GDM1 (cell line): Measurements from ENCODE around the gene SPINDOC.
"Not testable (repeated sequence)": the region's sequence is repeated elsewhere in the genome, so short reads cannot be mapped to it uniquely, and the experiment has no call there.

Source experiments
- DNase-seq: peaks from one replicate; lab custom pipeline; 2025; lab: John Stamatoyannopoulos, UW

Gene SPINDOC

DNA sequence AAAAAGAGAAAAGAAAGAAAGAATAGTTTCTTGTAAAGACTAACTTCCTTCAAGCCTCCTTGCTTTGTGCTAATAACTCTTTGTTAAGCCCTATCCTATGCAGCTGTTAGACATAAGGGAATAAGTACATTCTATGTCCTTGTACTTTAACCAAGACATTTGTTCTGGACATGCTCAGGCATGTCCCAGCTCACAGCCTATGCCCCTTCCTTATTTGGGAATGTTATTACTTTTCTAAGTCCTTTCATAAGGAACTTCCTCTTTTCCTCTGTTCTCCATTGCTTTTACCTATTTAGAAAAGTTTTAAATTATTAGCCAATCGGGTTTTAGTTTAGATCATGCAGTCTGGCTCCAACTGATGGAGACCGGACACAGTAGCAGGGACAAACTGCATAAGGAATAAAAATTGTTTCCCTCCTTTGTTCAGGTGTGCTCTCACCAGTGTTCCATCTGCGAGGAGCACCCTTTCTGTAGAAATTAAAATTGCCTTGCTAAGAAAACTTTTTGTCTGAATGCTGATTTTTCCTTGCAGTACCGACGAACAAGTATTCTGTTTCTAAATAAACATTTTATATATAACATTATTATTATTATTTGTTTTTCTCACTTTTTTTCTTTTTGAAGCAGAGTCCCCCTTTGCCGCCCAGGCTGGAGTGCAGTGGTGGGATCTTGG, 21.6 kb upstream of the SPINDOC start:
- DNase-seq: no peak

DNA sequence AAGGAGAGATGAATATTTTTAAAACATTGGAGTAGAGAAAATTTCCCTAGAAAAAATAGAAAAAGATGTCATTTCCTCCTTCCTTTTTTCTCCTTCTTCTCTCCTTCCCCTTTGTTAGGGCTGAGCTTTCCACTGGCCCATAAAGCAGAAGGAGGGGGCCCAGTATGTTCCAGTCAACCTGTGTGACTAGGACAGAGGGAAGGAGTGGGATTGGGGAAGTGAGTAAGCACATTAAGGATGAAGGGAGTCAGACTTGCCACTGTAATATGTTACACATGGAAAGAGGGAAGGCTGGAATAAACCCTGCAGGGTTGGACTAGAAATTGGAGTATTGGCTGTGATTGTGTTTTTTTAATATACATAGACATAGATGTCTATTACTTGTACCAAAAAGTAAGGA, 20.1 kb upstream of the SPINDOC start:
- DNase-seq: no peak

DNA sequence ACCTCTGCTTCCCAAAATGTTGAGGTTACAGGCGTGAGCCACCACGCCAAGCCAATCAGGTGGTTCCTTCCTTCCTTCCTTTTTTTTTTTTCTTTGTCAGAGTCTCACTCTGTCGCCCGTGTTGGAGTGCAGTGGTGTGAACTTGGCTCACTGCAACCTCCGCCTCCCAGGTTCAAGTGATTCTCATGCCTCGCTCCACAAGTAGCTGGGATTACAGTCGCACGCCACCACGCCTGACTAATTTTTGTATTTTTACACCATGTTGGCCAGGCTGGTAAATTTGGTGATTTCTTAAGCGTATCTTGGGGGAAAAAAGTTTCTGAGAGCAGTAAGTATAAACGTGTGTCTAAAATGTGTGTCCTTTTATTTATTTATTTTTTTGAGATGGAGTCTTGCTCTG, 18.2 kb upstream of the SPINDOC start:
- DNase-seq: no peak

DNA sequence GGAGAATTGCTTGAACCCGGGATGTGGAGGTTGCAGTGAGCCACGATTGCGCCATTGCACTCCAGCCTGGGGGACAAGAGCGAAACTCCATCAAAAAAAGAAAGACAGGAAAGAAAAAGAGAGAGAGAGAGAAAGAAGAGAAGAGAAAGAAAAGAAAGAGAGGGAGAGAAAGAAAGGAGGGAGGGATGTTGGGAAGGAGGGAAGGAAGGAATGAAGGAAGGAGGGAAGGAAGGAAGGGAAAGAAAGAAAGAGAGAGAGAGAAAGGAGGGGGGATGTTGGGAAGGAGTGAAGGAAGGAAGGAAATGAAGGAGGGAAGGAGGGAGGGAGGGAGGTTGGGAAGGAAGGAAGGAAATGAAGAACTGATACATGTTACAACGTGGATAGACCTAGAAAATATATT, 12.3 kb upstream of the SPINDOC start:
- DNase-seq: no peak

DNA sequence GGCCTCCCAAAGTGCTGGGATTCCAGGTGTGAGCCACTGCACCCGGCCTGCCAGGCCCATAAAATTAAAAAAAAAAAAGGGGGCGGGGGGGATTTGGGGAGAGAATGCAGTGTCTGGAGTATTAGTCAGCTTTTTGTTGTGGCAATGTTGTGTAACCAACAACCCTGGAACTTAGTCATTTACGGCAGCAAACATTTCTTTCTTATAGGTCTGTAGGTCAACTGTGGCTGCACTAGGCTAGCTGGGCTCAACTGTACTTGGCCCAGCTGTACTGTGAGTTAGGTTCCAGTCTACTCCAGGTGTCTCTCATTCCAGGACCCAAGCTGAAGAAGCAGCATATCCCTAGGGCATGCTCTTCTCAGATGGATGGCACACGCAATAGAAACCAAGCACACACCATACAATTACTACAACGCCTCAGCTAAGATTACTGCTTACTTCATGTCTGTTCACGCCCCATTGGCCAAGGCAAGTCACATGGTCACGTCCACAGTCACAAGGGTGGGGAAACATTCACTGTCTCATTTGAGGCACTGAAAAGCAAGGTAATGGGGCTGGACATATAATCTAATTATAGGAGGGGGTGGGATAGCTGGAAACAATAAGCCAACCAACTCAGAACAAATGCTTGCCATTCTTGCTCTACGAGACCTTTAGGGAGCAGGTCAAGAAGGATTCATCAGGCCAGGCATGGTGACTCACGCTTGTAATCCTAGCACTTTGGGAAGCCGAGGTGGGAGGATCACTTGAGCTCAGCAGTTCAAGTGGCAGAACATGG, 10.4 kb upstream of the SPINDOC start:
- no peak for DNase-seq

DNA sequence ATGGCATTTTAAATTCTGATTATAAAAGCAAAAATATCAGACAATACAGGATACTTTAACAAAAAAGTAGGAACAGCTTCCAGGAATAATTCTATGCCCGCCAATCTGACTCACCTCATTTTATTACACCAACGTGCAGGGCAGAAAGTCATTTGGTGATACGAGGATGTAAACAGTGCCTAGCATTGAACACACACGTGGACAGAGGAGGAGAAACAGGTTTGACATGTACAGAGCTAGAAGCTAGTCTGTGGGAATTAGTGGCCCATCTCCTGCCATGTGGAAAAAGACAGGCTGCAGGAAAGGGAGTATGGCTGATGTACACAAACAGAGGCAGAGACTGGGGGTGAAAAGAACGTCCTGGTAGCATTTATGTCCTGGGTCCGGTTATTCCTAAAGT, 9.0 kb upstream of the SPINDOC start:
- DNase-seq: no peak

DNA sequence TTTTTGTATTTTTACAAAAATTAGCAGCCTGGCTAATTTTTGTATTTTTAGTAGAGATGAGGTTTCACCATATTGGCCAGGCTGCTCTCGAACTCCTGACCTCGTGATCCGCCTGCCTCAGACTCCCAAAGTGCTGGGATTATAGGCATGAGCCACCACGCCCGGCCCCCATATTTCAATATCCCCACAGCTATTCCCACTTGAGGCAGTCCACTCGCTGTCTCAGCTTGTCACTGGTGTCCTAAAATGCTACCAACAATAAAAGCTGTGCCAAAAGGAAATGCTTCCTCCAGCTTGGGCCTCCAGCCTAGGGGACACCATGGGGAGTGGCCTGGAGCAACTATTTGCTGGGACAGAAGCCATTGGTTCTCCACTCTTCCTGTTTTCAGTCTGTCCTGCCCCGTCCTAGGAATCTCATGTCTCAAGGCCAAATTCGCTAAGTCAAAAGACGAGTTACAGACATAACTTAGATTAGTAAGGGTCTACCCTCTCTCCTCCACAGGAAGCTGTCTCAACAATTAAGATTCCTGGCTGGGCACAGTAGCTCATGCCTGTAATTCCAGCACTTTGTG, 7.3 kb upstream of the SPINDOC start:
- no peak for DNase-seq

DNA sequence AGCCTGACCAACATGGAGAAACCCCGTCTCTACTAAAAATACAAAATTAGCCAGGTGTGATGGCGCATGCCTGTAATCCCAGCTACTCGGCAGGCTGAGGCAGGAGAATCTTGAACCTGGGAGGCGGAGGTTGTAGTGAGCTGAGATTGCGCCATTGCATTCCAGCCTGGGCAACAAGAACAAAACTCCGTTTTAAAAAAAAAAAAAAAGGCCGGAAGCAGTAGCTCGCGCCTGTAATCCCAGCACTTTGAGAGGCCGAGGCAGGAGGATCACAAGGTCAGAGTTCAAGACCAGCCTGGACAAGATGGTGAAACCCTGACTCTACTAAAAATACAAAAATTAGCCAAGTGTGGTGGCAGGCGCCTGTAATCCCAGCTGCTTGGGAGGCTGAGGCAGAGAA, 2.9 kb upstream of the SPINDOC start:
- not testable (repeated sequence) for DNase-seq

DNA sequence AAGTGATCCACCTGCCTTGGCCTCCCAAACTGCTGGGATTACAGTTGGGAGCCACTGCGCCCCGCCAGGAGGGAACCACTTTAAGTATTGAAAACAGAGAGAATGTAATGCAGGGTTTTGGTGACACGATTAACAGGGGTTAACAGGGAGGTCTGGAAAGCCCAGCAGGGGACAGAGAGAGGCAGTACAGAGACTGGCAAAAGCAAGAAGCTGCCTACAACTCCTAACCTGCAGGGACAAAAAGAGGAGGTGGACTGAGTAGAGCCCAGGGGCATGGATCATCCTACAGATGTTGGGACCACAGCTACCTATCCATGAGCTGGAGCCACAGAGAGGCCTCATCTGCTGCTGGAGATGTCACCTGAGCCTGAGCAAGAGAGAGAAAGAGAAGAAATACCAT, 1.7 kb upstream of the SPINDOC start:
- DNase-seq: no peak

DNA sequence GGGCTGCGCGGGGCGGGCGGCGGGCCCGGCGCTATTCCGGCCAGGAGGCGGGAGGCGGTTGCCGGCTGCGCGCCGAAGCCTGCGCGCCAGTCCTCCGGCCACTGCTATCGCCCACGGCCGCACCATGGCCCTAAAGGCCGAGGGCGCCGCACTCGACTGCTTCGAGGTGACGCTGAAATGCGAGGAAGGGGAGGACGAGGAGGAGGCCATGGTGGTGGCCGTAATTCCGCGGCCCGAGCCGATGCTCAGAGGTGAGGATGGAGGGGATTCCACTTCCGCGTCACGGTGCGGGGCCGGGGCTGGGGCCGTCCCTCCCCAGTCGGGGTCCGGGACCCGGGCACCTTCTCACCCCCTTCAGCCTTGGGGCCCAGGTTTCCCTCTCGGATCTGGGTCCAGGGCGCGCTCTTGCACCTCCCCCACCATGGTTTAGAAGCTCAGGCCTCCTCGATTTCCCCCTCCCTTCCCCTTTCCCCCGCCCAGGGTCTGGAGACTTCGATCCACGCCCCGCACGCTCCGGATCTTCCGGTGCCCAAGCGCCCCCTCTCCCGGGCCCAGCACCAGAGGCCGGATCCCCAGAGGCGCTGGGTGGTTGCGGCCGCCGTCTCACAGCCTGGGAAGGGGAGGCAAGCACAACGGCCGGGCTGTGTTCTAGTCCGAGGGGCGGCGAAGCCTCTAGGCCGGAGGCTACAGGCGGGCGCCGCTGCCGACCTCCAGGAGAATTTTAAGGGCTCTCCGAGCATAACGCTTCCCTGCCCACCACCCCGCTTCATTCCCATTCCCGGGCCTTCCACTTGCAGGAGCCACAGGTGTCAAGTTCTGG, 517 bp downstream of the SPINDOC start:
- DNase-seq: peak; percentile 34

DNA sequence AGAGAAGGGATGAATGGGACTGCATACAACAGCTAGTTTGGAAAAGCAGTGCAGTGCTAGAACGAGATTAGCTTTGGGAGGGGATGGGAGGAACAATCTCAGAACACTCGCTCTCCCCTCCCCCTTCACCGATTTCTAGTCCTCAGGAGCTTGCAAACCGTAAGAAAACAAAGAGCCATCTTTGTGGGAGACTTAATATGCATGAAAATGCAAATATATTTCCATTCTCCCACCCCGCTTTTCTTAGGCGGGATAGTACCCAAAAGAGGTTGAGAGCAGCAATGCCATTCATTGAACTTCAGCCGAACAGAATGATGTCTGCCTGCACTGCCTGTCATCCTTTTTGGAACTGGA, 1.1 kb downstream of the SPINDOC start:
- DNase-seq: no peak

DNA sequence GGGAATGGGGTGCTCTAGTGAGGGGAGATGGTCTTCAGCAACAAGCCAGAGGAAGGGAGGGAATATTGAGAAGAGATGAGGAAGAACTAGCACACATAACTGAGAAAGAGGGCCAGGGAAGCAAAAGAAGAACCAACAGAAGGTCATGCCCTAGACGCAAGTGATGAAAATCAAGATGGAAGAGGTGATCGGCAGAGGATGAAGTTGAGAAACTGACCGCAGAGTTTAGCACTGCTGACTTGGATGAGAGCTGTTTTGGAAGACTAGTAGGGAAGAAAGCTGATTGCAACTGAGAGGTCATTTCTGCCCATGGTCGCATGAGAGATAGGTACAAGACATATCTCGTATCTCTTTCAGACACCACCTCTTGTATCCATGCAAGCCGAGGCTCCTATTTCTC, 2.9 kb downstream of the SPINDOC start:
- DNase-seq: no peak

DNA sequence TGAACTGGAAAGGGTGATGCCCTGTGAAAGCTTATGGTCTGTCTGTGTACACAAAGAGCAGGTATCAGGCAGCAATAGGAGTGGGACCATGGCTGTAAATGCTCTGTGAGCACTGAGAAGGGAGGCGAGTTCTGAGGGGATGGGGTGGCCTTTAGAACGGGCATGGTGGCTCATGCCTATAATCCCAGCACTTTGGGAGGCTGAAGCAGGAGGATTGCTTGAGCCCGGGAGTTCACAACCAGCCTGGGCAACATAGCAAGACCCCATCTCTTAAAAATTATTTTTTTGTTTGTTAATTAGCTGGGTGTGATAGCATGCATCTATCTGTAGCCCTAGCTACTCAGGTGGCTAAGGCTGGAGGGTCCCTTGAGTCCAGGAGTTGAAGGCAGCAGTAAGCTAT, 3.5 kb downstream of the SPINDOC start:
- DNase-seq: no peak

DNA sequence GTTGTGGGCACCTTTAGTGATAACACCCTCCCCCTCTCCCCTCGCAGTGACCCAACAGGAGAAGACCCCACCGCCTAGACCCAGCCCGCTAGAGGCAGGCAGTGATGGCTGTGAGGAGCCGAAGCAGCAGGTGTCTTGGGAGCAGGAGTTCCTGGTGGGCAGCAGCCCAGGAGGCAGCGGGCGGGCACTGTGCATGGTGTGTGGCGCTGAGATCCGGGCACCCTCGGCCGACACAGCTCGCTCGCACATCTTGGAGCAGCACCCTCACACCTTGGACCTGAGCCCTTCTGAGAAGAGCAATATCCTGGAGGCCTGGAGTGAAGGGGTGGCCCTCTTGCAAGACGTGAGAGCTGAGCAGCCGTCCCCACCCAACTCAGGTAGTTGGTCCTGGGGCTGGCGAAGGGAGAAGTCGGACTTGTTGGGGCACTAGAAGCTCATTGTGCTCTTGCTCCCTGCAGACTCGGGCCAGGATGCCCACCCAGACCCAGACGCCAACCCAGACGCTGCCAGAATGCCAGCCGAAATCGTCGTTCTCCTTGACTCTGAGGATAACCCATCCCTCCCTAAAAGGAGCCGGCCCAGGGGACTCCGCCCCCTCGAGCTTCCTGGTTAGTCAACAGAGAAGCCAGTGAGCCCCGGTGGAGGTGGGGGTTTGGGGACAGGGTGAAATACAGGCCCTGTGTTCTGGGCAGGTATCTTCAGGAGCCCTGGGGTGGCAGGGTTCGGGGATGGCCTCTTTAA, 4.7 kb downstream of the SPINDOC start:
- no peak for DNase-seq

DNA sequence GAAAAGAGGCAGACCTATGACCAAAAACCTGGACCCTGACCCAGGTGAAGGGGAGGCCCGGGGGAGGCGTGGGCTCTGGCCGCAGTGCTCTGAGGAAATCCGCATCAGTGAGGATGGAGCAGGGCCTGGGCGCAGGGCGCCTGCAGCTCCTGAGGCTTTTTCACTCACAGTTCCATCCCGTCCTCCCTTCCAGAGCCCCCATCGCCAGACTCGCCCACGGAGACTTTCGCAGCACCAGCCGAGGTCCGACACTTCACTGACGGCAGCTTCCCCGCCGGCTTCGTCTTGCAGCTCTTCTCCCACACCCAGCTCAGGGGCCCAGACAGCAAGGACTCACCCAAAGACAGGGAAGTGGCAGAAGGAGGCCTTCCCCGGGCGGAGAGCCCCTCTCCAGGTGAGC, 5.4 kb downstream of the SPINDOC start:
- no peak for DNase-seq

DNA sequence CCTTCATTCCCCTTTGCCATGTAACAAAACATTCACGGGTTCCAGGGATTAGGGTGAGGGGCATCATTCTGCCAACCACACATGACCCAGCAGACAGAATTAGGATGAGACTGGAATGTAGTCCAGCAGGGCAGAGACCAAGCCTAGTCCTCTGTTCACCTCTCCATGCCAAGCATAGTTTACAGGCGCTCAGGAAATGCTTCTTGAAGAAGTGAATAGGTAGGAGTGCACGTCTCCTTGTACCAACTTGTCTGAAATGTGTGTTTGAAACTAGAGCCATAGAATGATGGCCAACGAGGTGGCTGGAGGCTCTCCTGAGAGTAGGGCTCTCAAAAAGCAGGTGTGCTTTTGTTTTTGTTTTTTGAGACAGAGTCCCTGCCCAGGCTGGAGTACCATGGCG, 8.2 kb downstream of the SPINDOC start:
- no peak for DNase-seq

DNA sequence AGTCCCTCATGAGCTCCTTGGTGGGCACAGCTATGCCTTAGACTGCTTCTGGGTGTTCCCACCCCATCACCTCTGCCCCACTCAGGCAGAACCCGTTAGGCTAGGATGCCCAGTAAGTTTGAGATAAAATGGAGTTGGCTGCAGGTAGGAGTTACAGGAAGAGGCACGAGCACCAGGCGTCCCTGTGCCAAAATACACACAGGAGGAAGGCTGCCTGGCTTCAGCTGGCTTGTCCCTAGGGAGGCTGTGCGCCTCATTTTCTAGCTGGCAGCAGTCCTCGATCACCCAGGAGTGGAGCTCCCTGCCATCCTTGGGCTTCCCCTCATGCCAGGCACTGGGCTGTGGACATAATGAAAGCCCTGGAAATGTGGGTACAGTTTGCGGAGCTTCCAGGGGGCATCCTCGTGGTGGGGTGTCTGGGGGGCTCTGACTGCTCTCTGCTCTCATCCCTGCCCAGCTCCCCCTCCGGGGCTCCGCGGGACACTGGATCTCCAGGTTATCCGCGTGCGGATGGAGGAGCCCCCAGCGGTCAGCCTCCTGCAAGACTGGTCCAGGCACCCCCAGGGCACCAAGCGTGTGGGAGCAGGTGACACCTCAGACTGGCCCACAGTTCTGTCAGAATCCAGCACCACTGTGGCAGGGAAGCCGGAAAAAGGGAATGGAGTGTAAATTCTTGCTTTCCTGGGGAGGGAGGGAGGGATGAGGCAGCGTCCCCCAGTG, 13.4 kb downstream of the SPINDOC start:
- DNase-seq: no peak

DNA sequence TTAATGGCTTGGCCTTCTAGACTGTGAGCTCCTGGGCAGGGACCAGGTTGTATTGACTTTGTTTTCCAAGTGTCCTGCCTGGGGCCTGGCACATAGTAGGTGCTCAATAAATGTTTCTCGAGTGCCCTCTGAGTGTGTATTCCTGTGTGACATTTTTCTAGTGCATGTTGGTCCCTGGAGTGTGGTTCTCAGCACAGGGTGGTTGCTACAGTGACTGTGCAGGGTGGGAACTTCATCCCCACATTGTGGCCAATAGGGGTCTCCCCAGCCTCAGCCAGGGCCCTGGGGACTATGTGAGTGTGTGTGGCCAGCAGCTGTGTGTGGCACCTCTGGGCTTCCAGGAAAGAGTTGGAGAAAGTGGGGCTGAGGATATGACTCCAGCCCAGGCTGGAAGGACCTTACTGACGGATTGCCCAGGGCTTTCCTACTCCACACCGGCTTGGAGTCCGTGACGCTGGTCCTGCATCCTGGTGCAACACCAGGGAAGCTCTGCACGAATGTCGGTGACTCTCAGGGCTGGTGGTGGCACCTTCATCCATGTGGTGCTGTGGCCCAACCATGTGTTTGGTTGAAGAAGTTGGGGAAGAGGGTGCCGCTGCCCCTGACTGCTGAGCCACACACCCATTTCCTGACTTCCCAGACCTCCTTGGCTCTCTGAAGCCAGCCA, 16.7 kb downstream of the SPINDOC start:
- peak; percentile 33 for DNase-seq

DNA sequence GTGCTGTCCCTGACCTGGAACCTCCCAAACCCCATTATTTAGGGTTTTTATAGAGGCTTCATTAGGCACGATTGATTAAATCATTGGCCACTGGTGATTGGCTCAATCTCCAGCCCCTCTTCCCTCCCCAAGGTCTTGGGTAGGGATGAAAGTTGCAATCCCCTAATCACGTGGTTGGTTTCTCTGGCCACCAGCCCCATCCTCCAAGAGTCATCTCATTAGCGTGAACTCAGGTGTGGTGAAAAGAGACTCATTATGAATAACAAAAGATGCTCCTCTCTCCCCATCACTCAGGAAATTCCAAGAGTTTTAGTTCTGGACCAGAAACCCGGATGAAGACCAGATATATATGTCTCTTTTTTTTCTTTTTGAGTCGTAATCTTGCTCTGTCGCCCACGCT, 18.1 kb downstream of the SPINDOC start:
- DNase-seq: no peak

DNA sequence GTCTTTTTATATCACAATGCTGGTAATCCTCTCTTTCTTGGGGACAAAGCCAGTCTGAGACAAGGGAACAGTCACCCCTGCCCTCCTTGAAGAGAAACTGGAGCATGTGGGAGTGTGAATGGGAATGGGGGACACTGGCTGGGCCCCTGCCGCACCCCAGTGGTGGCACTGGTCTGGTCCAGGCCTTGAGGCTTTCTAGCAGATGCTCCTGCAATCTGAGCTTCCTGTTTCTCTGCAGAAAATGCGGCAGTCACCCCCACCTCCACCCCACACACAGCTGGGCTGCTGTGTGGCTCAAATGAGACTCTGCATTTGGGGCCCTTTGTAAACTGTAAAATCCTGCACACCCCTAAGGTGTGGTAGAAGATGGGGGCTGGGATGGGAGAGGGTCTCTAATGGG, 19.1 kb downstream of the SPINDOC start:
- DNase-seq: no peak

DNA sequence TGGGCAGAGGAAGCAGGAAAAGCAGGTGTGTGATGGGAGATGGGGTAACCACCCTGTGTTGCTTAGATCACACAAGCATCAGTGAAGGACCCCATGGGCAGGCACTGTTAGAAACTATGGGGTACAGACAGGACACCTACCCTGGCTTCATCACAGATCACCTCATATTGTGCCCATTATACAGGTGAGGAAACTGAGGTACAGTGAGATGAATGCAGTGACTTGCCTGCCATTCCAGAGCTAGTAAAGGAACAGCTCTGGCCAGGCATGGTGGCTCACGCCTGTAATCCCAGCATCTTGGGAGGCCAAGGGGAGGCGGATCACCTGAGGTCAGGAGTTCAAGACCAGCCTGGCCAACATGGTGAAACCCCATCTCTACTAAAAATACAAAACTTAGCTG, 19.8 kb downstream of the SPINDOC start:
- DNase-seq: no peak
